Effector memory CD8-positive, alpha-beta T cell (primary cell): ENCODE measurements around the gene RUNX1.
A peak's percentile ranks its signal among the peaks of the same experiment; 100 is the strongest.

ENCODE experiments used
- ATAC-seq: fragments of 150-1000 bp; cut with Tn5 transposase; replicated peaks from 2 replicates; pipeline ENCODE4 v1.10.0; 2021; ENCODE audit warnings: mild to moderate bottlenecking, moderate library complexity
- DNase-seq, 3 experiments: peaks; one replicate each; pipeline ENCODE4 v3.0.0; 2021
- H3K27ac Mint-ChIP-seq, 2 donors: one replicate each; pipeline ENCODE4 v1.8.0; 2022; ENCODE audit warnings: mild to moderate bottlenecking in 2 of 2, mixed read lengths in 2 of 2, moderate library complexity in 2 of 2
- H3K27me3 Mint-ChIP-seq, 2 donors: one replicate each; pipeline ENCODE4 v1.8.0; 2022; ENCODE audit warnings: mixed read lengths in 2 of 2
- H3K36me3 Mint-ChIP-seq: one replicate; pipeline ENCODE4 v1.8.0; 2022; ENCODE audit warnings: mild to moderate bottlenecking, moderate library complexity, mixed read lengths; ENCODE audit not compliant: insufficient read depth
- H3K4me1 Mint-ChIP-seq, 2 donors: one replicate each; pipeline ENCODE4 v1.8.0; 2022; ENCODE audit warnings: low read depth in 2 of 2, mixed read lengths in 2 of 2
- H3K4me3 Mint-ChIP-seq, 2 donors: one replicate each; pipeline ENCODE4 v1.8.0; 2022; ENCODE audit warnings: mild to moderate bottlenecking in 2 of 2, mixed read lengths in 2 of 2, moderate library complexity in 2 of 2
- H3K9me3 Mint-ChIP-seq, 2 donors: one replicate each; pipeline ENCODE4 v1.8.0; 2022; ENCODE audit warnings: mixed read lengths in 2 of 2

RUNX1 gene

GRCh38 chr21:34822168-34822567, 226.9 kb downstream of the RUNX1 start:
- Mint-ChIP-seq H3K27me3 (no peaks in the 10 kb centered on the region), H3K4me1 (peaks cover 19 to 33% of the 10 kb centered on the region in 2 donors), H3K36me3 (peaks cover 68% of the 10 kb centered on the region), H3K9me3 (peaks cover 0 to 6% of the 10 kb centered on the region in 2 donors), H3K27ac (no peak overlapping the region), H3K4me3 (no peak overlapping the region)
- no peak for ATAC-seq
- no peak for DNase-seq

DNA sequence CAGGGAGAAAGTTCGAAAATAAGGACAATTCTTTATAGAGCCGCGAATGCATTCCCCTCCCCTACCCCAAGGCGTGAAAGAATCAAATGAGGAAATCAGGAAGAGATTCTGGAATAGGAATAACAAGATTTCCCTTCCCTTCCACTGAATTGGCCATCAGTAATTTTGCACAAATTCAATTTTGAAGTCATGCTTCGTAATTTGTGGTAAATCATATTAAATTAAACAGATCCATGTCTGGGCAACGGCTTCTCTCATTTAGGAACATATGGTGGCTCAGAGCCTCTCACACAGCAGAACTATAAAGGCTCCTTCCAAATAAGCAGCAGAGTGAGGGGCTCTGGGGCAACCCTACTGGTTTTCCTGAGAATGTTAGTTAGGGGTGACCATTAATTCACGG, 227.4 kb downstream of the RUNX1 start:
- H3K4me1 Mint-ChIP-seq, result peaks cover 14 to 29% of the 10 kb centered on the region in 2 donors
- no peak for DNase-seq
- no peaks in the 10 kb centered on the region for H3K27me3 Mint-ChIP-seq
- no peak overlapping the region for H3K4me3 Mint-ChIP-seq
- peak overlapping the region in 1 of 2 donors; percentile 65 for H3K27ac Mint-ChIP-seq
- H3K9me3 Mint-ChIP-seq, result peaks cover 0 to 1% of the 10 kb centered on the region in 2 donors
- H3K36me3 Mint-ChIP-seq, result peaks cover 65% of the 10 kb centered on the region
- ATAC-seq, result no peak

- ATAC-seq (no peak), DNase-seq (no peak)
- peaks cover 62% of the 10 kb centered on the region for H3K36me3 Mint-ChIP-seq
Observed at GRCh38 chr21:34820051-34820450, 229.1 kb downstream of the RUNX1 start.

DNA sequence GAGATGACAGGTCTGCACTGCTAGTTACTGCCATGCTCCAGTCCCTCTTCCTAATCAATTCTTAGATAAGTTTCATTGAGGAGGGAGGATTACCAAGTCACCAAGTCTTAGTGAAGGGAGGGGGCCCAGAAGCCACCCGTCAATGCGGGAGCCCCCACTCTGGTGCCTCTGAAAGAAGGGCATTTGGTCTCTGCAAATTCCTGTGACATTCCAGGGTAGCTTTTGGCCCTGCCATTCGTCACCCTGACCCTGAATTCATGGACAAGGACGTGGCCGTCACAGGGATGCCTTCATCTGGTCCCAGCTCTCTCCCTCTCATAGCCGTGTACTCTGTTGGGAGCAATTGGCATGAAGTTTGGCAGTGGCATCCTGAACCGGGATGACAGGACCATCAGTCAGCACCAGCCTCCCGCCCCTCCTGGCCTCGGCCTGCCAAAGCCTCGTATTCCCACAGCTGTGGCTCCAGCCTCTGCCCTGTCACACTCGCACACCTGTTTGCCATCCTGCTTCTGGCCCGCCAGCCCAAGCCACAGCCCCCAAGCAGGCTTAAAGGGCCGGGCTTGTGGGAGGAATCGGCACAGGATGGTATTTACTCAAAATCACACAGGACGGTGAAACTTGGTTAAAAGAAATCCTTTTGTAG, 229.6 kb downstream of the RUNX1 start:
- H3K9me3 Mint-ChIP-seq, result no peaks in the 10 kb centered on the region
- peaks cover 62% of the 10 kb centered on the region for H3K36me3 Mint-ChIP-seq
- H3K27ac Mint-ChIP-seq, result peak overlapping the region in 1 of 2 donors; percentile 85
- ATAC-seq (no peak), DNase-seq (no peak)
- no peaks in the 10 kb centered on the region for H3K27me3 Mint-ChIP-seq
- no peak overlapping the region for H3K4me3 Mint-ChIP-seq
- peaks cover 26 to 40% of the 10 kb centered on the region in 2 donors for H3K4me1 Mint-ChIP-seq

More at GRCh38 chr21:34820051-34820450, 229.1 kb downstream of the RUNX1 start:
- no peaks in the 10 kb centered on the region for H3K27me3 Mint-ChIP-seq
- no peak overlapping the region for H3K4me3 Mint-ChIP-seq
- H3K27ac Mint-ChIP-seq, result peak overlapping the region; percentile 65 to 85
- peaks cover 22 to 36% of the 10 kb centered on the region in 2 donors for H3K4me1 Mint-ChIP-seq
- H3K9me3 Mint-ChIP-seq, result no peaks in the 10 kb centered on the region

GRCh38 chr21:34818662-34819158, 230.4 kb downstream of the RUNX1 start:
- Mint-ChIP-seq H3K27ac (peak overlapping the region; percentile 77 to 85), H3K4me1 (peaks cover 30 to 43% of the 10 kb centered on the region in 2 donors), H3K4me3 (no peak overlapping the region), H3K9me3 (no peaks in the 10 kb centered on the region), H3K36me3 (peaks cover 57% of the 10 kb centered on the region), H3K27me3 (no peaks in the 10 kb centered on the region)
- DNase-seq, result no peak
- ATAC-seq, result no peak

GRCh38 chr21:34817821-34818661, 231.1 kb downstream of the RUNX1 start:
- H3K27me3 Mint-ChIP-seq, result no peaks in the 10 kb centered on the region
- H3K9me3 Mint-ChIP-seq, result no peaks in the 10 kb centered on the region
- DNase-seq, result no peak
- peaks cover 51% of the 10 kb centered on the region for H3K36me3 Mint-ChIP-seq
- no peak overlapping the region for H3K4me3 Mint-ChIP-seq
- peak overlapping the region; percentile 77 to 85 for H3K27ac Mint-ChIP-seq
- ATAC-seq, result no peak
- H3K4me1 Mint-ChIP-seq, result peaks cover 35 to 46% of the 10 kb centered on the region in 2 donors

DNA sequence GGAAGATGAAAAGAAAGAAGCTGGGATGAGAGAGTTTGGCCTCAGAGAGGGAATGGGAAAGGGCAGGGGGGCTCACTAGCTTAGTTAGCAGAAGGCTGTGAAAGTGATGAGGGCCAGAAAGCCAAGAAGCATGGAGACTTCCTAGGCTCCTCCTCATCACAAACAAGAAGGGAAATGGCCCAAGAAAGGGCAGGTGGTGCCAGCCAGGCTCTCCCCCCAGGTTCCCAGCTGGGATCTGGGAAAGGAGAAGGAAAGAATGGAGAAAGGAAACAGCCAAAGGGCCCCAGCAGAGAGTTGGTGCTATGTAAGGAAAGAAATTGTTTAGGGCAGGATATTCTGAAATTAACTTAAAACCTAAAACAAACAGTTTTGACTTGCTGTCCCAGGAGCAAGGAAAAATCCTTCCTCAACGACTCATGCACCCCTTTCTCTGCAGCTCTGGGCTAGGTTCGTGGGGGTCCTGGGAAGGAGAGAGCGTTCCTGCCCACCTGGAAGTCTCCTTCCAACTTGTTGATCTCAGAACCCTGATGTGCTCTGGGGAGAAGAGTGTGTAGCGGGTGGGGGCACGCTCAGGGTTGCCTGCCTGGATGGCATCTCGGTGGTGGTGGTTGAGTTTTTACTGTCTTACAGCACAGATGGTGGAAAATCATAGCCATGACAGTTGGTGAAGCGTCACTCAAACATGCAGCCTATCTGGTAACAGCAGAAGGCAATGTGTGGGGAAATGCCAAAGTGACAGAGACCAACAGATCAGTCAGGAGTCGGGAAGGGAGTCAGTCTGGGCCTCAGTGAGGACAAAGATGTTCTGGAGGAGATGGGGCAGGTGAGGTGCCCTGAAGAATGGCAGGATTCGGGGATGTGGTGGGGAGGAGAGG, 233.0 kb downstream of the RUNX1 start:
- DNase-seq, result no peak
- no peak for ATAC-seq
- no peaks in the 10 kb centered on the region for H3K9me3 Mint-ChIP-seq
- H3K36me3 Mint-ChIP-seq, result peaks cover 54% of the 10 kb centered on the region
- no peak overlapping the region for H3K4me3 Mint-ChIP-seq
- peaks cover 50 to 60% of the 10 kb centered on the region in 2 donors for H3K4me1 Mint-ChIP-seq
- no peaks in the 10 kb centered on the region for H3K27me3 Mint-ChIP-seq
- H3K27ac Mint-ChIP-seq, result peak overlapping the region; percentile 85

DNA sequence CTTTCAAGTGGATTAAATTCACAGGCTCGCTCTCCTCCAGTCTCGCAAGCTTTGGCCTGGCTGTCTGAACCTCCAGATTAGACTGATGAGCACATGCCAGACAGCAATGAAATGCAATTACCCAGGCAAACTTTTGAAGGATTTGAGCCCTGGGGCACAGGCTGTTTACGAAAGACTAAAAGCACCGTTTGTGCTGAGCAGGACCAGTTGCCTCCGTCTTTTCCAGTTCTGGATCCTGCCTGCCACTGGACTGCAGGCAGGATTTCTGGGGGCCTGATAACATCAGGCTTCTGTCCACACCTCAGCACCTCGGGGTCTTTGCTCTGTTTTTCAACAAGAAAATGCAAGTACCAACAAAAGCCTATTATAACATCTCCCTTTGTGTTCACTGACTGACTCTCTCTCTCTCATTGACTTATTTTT, 234.6 kb downstream of the RUNX1 start:
- no peaks in the 10 kb centered on the region for H3K27me3 Mint-ChIP-seq
- H3K4me3 Mint-ChIP-seq, result no peak overlapping the region
- H3K27ac Mint-ChIP-seq, result peak overlapping the region; percentile 72 to 85
- H3K9me3 Mint-ChIP-seq, result no peaks in the 10 kb centered on the region
- no peak for DNase-seq
- ATAC-seq, result no peak
- H3K36me3 Mint-ChIP-seq, result peaks cover 57% of the 10 kb centered on the region
- H3K4me1 Mint-ChIP-seq, result peaks cover 64 to 76% of the 10 kb centered on the region in 2 donors

GRCh38 chr21:34813266-34813894, 235.7 kb downstream of the RUNX1 start:
- peak overlapping the region; percentile 61 to 72 for H3K27ac Mint-ChIP-seq
- DNase-seq (no peak), ATAC-seq (no peak)
- H3K4me1 Mint-ChIP-seq, result peaks cover 71 to 82% of the 10 kb centered on the region in 2 donors
- H3K9me3 Mint-ChIP-seq, result no peaks in the 10 kb centered on the region
- H3K4me3 Mint-ChIP-seq, result no peak overlapping the region
- H3K36me3 Mint-ChIP-seq, result peaks cover 54% of the 10 kb centered on the region
- no peaks in the 10 kb centered on the region for H3K27me3 Mint-ChIP-seq

DNA sequence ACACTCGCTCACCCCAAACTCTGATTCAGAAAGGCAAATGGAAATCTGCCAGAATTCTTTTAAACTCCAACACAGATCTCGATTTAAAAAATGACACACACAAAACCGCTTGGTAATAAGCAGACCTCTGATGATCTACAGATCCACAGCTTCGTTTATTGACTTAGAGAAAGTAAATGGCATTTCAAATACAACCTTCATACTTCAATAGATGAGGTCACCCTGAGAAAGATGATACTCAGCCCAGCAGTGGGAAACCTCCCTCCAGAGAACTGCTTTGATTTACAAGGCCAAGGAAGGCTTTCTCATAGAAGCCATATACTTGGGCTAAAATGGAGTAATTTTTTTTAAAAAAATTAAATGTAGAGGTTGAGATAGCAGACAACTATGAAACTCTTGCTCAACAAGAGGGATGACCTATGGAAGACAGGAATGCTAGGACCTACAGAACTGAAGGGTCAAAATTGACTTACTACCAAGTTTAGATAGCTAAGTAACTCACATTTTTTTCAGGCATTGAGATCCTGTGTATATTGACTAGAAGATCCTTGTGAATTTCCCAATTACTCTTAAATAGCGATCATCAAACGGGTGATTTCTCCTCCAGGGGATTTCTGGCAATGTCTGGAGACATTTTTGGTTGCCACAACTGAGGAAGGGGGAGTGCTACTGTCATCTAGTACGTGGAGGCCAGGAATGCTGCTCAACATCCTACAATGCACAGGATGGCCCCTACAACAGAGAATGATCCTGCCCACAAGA, 236.4 kb downstream of the RUNX1 start:
- peak overlapping the region in 1 of 2 donors; percentile 68 for H3K4me3 Mint-ChIP-seq
- DNase-seq, result no peak
- H3K27ac Mint-ChIP-seq, result peak overlapping the region; percentile 72 to 97
- no peaks in the 10 kb centered on the region for H3K9me3 Mint-ChIP-seq
- peaks cover 78 to 82% of the 10 kb centered on the region in 2 donors for H3K4me1 Mint-ChIP-seq
- ATAC-seq, result no peak
- H3K27me3 Mint-ChIP-seq, result no peaks in the 10 kb centered on the region
- H3K36me3 Mint-ChIP-seq, result peaks cover 53% of the 10 kb centered on the region

DNA sequence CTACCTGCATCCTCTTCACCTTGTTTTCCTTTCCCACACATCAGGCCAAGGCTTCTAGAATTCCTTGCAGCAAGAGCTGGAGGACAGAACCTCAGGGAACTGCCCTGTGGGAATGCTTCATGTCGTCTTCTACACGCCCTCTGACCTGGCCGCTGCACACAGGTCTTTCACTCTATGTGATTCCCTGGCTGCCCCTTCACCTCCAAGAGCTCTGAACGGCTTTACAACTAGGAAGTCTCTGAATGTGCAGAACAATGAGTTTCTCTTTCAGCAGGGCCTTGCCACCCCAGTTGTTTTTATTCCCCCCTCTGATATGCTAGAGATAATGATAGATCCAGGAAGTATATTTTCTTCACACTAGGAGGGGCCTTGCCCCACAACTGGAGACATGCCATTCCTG, 237.7 kb downstream of the RUNX1 start:
- ATAC-seq (no peak), DNase-seq (no peak)
- peaks cover 50% of the 10 kb centered on the region for H3K36me3 Mint-ChIP-seq
- no peaks in the 10 kb centered on the region for H3K9me3 Mint-ChIP-seq
- peak overlapping the region; percentile 68 for H3K4me3 Mint-ChIP-seq
- peak overlapping the region; percentile 96 to 97 for H3K27ac Mint-ChIP-seq
- peaks cover 84 to 91% of the 10 kb centered on the region in 2 donors for H3K4me1 Mint-ChIP-seq
- no peaks in the 10 kb centered on the region for H3K27me3 Mint-ChIP-seq

DNA sequence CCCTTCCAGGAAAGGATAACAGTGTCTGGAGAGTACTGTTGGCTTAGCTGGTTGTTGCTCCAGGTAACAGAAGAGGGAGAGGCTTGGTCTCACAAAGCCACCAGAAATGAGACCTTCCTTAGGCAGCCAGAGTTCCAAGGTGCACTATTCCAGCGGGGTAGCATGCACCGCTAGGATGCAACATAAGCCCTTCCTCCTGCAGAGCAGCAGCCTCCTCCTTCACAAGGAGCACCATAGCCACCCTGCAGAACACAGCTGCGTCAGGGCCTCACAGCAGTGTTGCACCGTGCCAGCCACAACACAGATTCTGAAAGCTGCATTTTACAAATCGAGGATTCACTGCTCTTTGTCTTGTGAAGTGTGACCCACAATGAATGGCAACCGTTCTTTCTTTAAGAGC, 238.3 kb downstream of the RUNX1 start:
- H3K4me1 Mint-ChIP-seq, result peaks cover 78 to 91% of the 10 kb centered on the region in 2 donors
- DNase-seq (no peak), ATAC-seq (no peak)
- peaks cover 48% of the 10 kb centered on the region for H3K36me3 Mint-ChIP-seq
- peak overlapping the region; percentile 18 to 68 for H3K4me3 Mint-ChIP-seq
- no peaks in the 10 kb centered on the region for H3K9me3 Mint-ChIP-seq
- no peaks in the 10 kb centered on the region for H3K27me3 Mint-ChIP-seq
- H3K27ac Mint-ChIP-seq, result peak overlapping the region; percentile 96 to 97
